GM12875 (cell line): ENCODE data around the gene ACTRT3.

Experiments
- H3K4me3 ChIP-seq: one replicate; pipeline ENCODE4 v1.5.1; 2011; ENCODE audit warnings: low read depth, low read length, control low read depth
- TF ChIP-seq, protein P1 (sequence below): IDR thresholded peaks from 2 replicates; pipeline ENCODE4 v1.5.1; 2011; ENCODE audit warnings: low read depth, mild to moderate bottlenecking, control low read depth, inconsistent platforms, low read length, moderate library complexity, borderline replicate concordance; ENCODE audit not compliant: insufficient read depth

ACTRT3 gene

DNA sequence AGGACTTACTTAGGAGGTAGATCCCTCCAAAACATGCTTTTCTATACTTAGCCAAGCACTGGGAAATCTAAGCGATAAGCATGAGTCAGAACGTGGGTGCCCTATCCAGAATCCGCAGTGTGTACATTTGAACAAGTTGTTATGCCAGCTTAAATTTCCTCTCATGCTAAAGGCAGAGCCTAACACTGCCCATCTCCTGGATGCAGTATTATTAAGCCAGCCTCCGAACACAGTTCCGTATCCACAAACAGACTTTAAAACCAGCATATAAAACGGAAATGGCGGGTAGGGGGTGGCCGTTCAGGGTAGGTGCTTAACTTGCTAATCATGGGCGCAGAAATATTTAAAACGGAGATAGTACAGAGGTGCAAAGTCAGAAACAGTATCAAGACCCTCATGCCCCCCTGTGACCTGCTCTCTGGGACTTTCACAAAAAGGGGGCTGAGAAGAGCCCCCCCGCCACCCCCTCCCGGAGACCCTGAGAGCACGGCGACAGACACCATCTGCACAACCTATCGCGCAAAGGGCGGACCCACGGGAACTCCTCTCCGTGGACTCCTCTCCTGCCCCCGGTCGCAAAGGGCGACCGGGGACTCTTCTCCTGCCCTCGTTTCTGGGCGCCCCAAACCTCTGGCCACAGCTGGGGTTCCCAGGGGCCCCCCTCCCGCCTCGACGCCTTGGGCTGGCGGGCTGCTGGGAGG, 42.4 kb upstream of the ACTRT3 start:
- peak overlapping the region; percentile 87 for H3K4me3 ChIP-seq

DNA sequence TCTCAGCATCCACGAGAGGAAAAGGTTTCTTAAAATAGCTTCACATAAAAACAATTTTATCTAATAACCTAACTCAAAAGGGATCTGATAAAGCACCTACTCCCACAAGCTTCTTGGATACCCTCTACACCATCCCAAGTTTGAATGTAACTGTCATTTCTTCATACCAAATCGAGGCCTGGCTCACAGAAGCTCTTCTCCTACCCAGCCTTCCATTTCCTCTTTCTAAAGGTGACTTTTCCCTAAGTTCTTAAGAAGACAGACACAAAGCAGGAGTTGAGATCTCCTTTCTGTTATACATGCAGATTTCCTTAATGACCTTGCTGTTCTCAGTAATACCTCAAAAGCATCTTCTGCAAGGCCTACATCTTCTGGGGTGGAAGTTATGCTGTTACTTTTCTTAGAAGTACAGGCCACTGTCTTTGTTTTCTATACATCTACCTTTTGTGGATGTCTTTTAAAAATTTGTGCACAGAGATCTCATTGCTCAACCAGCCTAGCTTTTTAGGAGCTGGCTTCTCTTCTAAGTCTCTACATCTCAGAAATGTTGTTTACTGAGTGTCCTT, 40.0 kb upstream of the ACTRT3 start:
- H3K4me3 ChIP-seq: no peak overlapping the region
- TF ChIP-seq, protein P1, sequence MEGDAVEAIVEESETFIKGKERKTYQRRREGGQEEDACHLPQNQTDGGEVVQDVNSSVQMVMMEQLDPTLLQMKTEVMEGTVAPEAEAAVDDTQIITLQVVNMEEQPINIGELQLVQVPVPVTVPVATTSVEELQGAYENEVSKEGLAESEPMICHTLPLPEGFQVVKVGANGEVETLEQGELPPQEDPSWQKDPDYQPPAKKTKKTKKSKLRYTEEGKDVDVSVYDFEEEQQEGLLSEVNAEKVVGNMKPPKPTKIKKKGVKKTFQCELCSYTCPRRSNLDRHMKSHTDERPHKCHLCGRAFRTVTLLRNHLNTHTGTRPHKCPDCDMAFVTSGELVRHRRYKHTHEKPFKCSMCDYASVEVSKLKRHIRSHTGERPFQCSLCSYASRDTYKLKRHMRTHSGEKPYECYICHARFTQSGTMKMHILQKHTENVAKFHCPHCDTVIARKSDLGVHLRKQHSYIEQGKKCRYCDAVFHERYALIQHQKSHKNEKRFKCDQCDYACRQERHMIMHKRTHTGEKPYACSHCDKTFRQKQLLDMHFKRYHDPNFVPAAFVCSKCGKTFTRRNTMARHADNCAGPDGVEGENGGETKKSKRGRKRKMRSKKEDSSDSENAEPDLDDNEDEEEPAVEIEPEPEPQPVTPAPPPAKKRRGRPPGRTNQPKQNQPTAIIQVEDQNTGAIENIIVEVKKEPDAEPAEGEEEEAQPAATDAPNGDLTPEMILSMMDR: no peak

More for the DNA sequence above, 42.4 kb upstream of the ACTRT3 start:
- TF ChIP-seq, protein P1: no peak

DNA sequence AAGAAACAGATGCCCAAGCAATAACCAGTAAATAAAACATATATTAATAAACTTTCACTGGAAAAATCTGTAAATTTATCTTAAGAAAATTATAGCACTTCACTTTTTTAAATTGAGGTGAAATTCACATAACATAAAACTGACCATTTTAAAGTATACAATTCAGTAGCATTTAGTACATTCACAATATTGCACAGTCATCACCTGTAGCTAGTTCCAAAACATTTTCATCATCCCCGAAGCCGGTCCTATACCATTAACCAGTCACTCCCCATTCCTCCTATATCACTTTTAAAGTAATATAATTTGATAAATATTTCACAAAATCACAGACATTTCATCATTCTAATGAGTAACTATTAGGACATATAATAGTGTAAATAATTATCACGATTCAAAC, 35.3 kb upstream of the ACTRT3 start:
- TF ChIP-seq, protein P1: no peak
- H3K4me3 ChIP-seq: no peak overlapping the region

DNA sequence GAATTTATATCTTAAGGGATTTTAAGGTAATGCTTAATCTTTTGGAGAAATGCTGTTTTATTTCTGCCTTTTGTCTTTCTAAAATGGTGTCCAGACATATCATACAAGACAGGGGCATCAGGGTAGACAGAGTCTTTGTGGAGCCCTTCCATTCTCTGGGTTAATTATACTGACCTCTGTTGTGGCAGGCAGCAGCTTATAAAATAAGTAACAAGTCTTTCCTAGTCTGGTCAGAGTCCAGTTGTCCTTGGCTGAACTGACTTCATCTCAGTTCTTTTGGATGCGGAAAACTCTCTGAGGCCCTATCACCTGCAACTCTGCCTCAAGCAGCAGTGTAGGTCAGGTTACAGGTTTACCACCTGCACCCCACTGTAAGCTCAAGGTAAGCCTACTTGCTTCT, 23.0 kb upstream of the ACTRT3 start:
- TF ChIP-seq, protein P1: no peak
- no peak overlapping the region for H3K4me3 ChIP-seq

DNA sequence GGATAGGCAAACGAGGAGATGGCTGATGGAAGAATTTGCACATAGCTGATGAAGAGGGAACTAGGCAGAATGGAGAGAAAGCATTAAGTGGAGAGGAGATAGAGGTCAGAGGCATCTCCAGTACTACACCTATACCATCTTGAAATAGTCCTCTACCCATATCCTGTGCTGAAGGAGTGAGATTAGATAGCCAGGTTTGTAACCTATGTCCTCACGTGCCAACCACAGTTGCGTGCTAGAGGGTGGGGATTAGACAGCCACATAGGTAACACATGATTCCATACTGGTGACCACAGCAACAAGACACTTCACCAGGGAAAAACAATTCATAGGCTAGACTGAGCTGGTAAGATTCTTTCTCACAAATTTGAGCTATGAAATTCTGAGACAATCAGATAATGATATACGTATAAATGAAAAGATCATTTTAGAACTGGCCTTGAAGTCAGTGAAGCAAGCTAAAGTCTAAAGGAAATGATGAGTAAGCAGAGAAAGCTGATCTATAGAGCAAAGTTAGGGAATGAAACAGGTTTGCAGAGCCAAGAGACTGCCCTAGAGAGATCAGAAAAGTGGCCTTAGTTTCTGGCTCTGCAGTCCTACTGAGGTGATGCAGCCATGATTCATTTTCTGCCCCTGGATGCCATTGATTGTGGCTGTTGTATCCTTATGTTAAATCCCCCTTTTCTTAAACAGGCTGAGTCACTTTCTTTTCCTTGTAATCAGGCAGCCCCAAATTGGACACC, 21.5 kb upstream of the ACTRT3 start:
- TF ChIP-seq, protein P1: no peak
- no peak overlapping the region for H3K4me3 ChIP-seq

DNA sequence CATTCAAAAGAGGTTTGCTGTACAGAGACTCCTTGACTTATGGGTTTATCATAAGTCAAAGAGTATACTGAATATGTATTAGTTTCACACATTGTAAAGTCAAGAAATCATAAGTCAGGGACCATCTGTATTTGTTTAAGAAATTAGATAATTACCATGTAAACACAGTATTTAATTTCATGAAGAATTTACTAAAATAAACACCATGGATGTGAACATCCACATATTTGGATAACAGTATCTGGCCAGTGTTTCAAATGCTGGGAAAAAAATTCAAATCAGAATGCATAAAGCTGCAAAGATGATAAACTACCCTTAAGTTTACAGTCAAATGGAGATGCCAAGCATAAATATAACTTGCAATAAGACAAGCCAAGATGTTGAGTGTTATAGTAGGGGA, 20.9 kb upstream of the ACTRT3 start:
- no peak overlapping the region for H3K4me3 ChIP-seq
- TF ChIP-seq, protein P1: no peak

DNA sequence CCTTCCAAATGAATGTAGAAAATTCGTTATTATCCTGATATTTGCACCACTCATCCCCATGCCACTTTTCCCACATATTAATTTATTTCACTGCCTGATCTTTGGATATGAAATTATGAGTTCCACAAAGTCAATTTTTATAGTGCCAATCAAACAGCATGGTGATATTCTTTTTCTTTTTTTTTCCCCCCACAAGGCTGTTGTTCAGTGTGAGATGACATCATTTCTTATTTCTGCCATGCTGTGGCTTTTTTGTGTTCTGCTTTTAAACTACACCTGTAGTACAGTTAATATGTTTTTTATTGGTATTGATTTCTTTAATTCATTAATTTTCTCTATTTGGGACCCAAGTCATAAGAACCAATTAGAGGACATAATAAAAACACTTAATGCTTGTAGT, 18.4 kb upstream of the ACTRT3 start:
- TF ChIP-seq, protein P1: no peak
- no peak overlapping the region for H3K4me3 ChIP-seq
